SK-N-SH (cell line): Measurements from ENCODE around the gene NDUFA12. TPM values are rescaled to one million over a fixed set of nuclear protein-coding genes. Genes with fewer than 3 reads are reported as not detected.

Experiments
- CTCF ChIA-PET: fragments of 300-600, 350-600 bp; formaldehyde crosslinking; extraction: SDS; loops from one replicate; lab custom pipeline; 2021; lab: Yijun Ruan, JAX
- POLR2A ChIA-PET: fragments of 350-600 bp; sonication (Branson Sonifier 250); formaldehyde crosslinking; extraction: SDS; loops from one replicate; lab custom pipeline; 2020; ENCODE audit warnings: antibody characterized with exemption, inconsistent platforms; lab: Yijun Ruan, JAX
- DNase-seq: peaks from one replicate; pipeline ENCODE4 v3.0.0; 2012
- H2AFZ ChIP-seq: fragments of 200-600 bp; sonication (generic); 2 replicates; pipeline ENCODE4 v1.8.1; 2016; ENCODE audit warnings: antibody characterized with exemption, mild to moderate bottlenecking, low read depth
- H3F3A ChIP-seq: fragments of 200-600 bp; sonication (generic); replicated peaks from 2 replicates; pipeline ENCODE3; 2016; ENCODE audit warnings: antibody characterized with exemption, mild to moderate bottlenecking; ENCODE audit not compliant: insufficient read depth
- H3K27ac ChIP-seq, 2 experiments: fragments of 200-500 bp in 1 of 2; fragments of 200-600 bp in 1 of 2; sonication (Bioruptor generic) in 1 of 2; sonication (generic), shearing (Covaris generic) in 1 of 2; 2 replicates each; pipeline versions ENCODE4 v1.5.1 to v1.6.1; 2014 to 2016; ENCODE audit warnings: low read depth in 2 of 2, inconsistent platforms in 1 of 2, low read length in 1 of 2, mild to moderate bottlenecking in 1 of 2, mixed read lengths in 1 of 2
- H3K27me3 ChIP-seq: fragments of 200-600 bp; sonication (generic), shearing (Covaris generic); 2 replicates; pipeline ENCODE4 v1.6.1; 2016; ENCODE audit warnings: mixed run types; ENCODE audit not compliant: insufficient read depth
- H3K36me3 ChIP-seq, 2 experiments: fragments of 200-500 bp in 1 of 2; fragments of 200-600 bp in 1 of 2; sonication (Bioruptor generic) in 1 of 2; sonication (generic) in 1 of 2; replicated peaks in 1 of 2; 2 replicates each; pipeline versions ENCODE3 to v1.5.1; 2014 to 2016; ENCODE audit warnings: low read length in 1 of 2, mild to moderate bottlenecking in 1 of 2; ENCODE audit not compliant: insufficient read depth in 2 of 2, control insufficient read depth in 1 of 2
- H3K4me1 ChIP-seq, 2 experiments: fragments of 200-500 bp in 1 of 2; fragments of 200-600 bp in 1 of 2; sonication (Bioruptor generic) in 1 of 2; sonication (generic), shearing (Covaris generic) in 1 of 2; 2 replicates each; pipeline versions ENCODE4 v1.5.1 to v1.6.1; 2014 to 2016; ENCODE audit warnings: low read depth in 1 of 2, low read length in 1 of 2, mixed run types in 1 of 2; ENCODE audit not compliant: insufficient read depth in 2 of 2, control insufficient read depth in 1 of 2
- H3K4me2 ChIP-seq: fragments of 200-600 bp; sonication (generic), shearing (Covaris generic); 2 replicates; pipeline ENCODE4 v1.6.1; 2017; ENCODE audit warnings: mixed run types
- H3K4me3 ChIP-seq, 2 experiments: fragments of 200-500 bp in 1 of 2; fragments of 200-600 bp in 1 of 2; sonication (Bioruptor generic) in 1 of 2; sonication (generic), shearing (Covaris generic) in 1 of 2; 2 replicates each; pipeline versions ENCODE4 v1.5.1 to v1.8.1; 2014 to 2016; ENCODE audit warnings: low read depth in 2 of 2, inconsistent platforms in 1 of 2, low read length in 1 of 2, mild to moderate bottlenecking in 1 of 2, mixed read lengths in 1 of 2, moderate library complexity in 1 of 2
- H3K79me2 ChIP-seq: fragments of 200-600 bp; sonication (generic); 2 replicates; pipeline ENCODE4 v1.8.1; 2017; ENCODE audit warnings: mild to moderate bottlenecking; ENCODE audit not compliant: insufficient read depth
- H3K9ac ChIP-seq: fragments of 200-600 bp; sonication (generic); 2 replicates; pipeline ENCODE4 v1.6.1; 2017; ENCODE audit warnings: mixed run types
- H3K9me2 ChIP-seq: fragments of 200-600 bp; sonication (generic); 2 replicates; pipeline ENCODE4 v1.6.1; 2017; ENCODE audit warnings: mixed run types
- H3K9me3 ChIP-seq: fragments of 200-600 bp; sonication (generic); 2 replicates; pipeline ENCODE4 v1.6.1; 2017; ENCODE audit warnings: mixed run types, mild to moderate bottlenecking, moderate library complexity
- H4K20me1 ChIP-seq: fragments of 200-600 bp; sonication (generic); 2 replicates; pipeline ENCODE4 v1.6.1; 2017; ENCODE audit warnings: mild to moderate bottlenecking, mixed run types; ENCODE audit not compliant: insufficient read depth
- CHD2 ChIP-seq: fragments of 150-350 bp; IDR thresholded peaks from 2 replicates; pipeline ENCODE4 v1.6.1; 2018; ENCODE audit warnings: low read length; ENCODE audit not compliant: partially characterized antibody
- CTCF ChIP-seq: fragments of 200-600 bp; sonication (generic); IDR thresholded peaks from 2 replicates; pipeline ENCODE4 v1.6.1; 2017; ENCODE audit warnings: antibody characterized with exemption, mild to moderate bottlenecking, moderate library complexity
- EZH2phosphoT487 ChIP-seq: fragments of 200-600 bp; sonication (generic); IDR thresholded peaks from 2 replicates; pipeline ENCODE4 v1.6.1; 2017; ENCODE audit warnings: low read depth, mixed run types, mild to moderate bottlenecking, antibody characterized with exemption, moderate library complexity, borderline replicate concordance
- FOXJ3 ChIP-seq: sonication (generic); formaldehyde crosslinking; IDR thresholded peaks from 2 replicates; pipeline ENCODE4 v1.5.1; 2020; ENCODE audit warnings: mild to moderate bottlenecking, missing genetic modification reagents
- FOXM1 ChIP-seq: IDR thresholded peaks from 2 replicates; pipeline ENCODE4 v1.4.0; 2012; ENCODE audit warnings: low read depth, mild to moderate bottlenecking
- IRF3 ChIP-seq: fragments of 150-350 bp; IDR thresholded peaks from 2 replicates; pipeline ENCODE4 v1.6.1; 2016; ENCODE audit warnings: mild to moderate bottlenecking, low read depth, low read length
- JUND ChIP-seq: IDR thresholded peaks from 2 replicates; pipeline ENCODE4 v1.4.0; 2012
- NRF1 ChIP-seq: IDR thresholded peaks from 2 replicates; pipeline ENCODE4 v1.6.1; 2012; ENCODE audit warnings: low read depth, mild to moderate bottlenecking, low read length
- PBX3 ChIP-seq: IDR thresholded peaks from 2 replicates; pipeline ENCODE4; 2012
- POLR2AphosphoS5 ChIP-seq: IDR thresholded peaks from 2 replicates; pipeline ENCODE4 v1.6.1; 2012; ENCODE audit warnings: low read depth, low read length
- RCOR1 ChIP-seq: fragments of 150-350 bp; IDR thresholded peaks from 2 replicates; pipeline ENCODE4 v1.6.1; 2017; ENCODE audit warnings: antibody characterized with exemption, low read length
- RXRA ChIP-seq: IDR thresholded peaks from 2 replicates; pipeline ENCODE4 v1.4.0; 2012; ENCODE audit warnings: low read depth, mild to moderate bottlenecking, borderline replicate concordance
- SIN3A ChIP-seq: IDR thresholded peaks from 2 replicates; pipeline ENCODE4 v1.6.1; 2012; ENCODE audit warnings: low read depth, mild to moderate bottlenecking, low read length, moderate library complexity, borderline replicate concordance
- TCF12 ChIP-seq: IDR thresholded peaks from 2 replicates; pipeline ENCODE4 v1.4.0; 2012
- TEAD4 ChIP-seq: IDR thresholded peaks from 2 replicates; pipeline ENCODE4 v1.4.0; 2012; ENCODE audit warnings: mild to moderate bottlenecking, borderline replicate concordance; ENCODE audit not compliant: insufficient read depth
- USF1 ChIP-seq: IDR thresholded peaks from 2 replicates; pipeline ENCODE4 v1.4.0; 2012; ENCODE audit warnings: low read depth, borderline replicate concordance
- WGBS: methylation state at CpG from one replicate; pipeline ENCODE4 v1.1.6; 2017; ENCODE audit warnings: low lambda C conversion rate; 5-methylcytosine and 5-hydroxymethylcytosine counted together
- polyA plus RNA-seq, 3 experiments: library from polyadenylated mRNA; depleted of rRNA; stranded (reverse); fragments of >200 nt; gene quantifications; 2 replicates each; pipeline ENCODE4 v1.2.3, GENCODE V29; 2012
- TF ChIP-seq, protein P1 (sequence below): fragments of 150-350 bp; IDR thresholded peaks from 2 replicates; pipeline ENCODE4 v1.6.1; 2017; ENCODE audit warnings: antibody characterized with exemption, low read length, low read depth, borderline replicate concordance
- TF ChIP-seq, protein P2 (sequence below): IDR thresholded peaks from 2 replicates; pipeline ENCODE4 v1.4.0; 2012; ENCODE audit warnings: low read depth, borderline replicate concordance

The NDUFA12 gene
- polyA plus RNA-seq, 1 of the 3 experiments (the other 2 are of a cell fraction): 106 TPM

GRCh38 chr12:95003921-95004272, 400 bp upstream of the NDUFA12 start:
- no peaks in the 10 kb centered on the region for H3K27me3 ChIP-seq
- H2AFZ ChIP-seq: peak overlapping the region; percentile 94
- DNase-seq: no peak
- peaks cover 37% of the 10 kb centered on the region for H3K79me2 ChIP-seq
- H3K4me1 ChIP-seq: no peaks in the 10 kb centered on the region
- H3K27ac ChIP-seq: peak overlapping the region; percentile 7 to 77; a peak in 2 of 4 replicates
- TF ChIP-seq USF1 (no peak), NRF1 (no peak), FOXJ3 (CRISPR knock-in tag) (no peak), TEAD4 (no peak), CTCF (no peak), POLR2AphosphoS5 (no peak), FOXM1 (no peak), JUND (no peak), SIN3A (no peak), CHD2 (no peak), PBX3 (no peak), RXRA (no peak), EZH2phosphoT487 (no peak), RCOR1 (no peak), IRF3 (no peak), TCF12 (no peak)
- TF ChIP-seq, protein P1, sequence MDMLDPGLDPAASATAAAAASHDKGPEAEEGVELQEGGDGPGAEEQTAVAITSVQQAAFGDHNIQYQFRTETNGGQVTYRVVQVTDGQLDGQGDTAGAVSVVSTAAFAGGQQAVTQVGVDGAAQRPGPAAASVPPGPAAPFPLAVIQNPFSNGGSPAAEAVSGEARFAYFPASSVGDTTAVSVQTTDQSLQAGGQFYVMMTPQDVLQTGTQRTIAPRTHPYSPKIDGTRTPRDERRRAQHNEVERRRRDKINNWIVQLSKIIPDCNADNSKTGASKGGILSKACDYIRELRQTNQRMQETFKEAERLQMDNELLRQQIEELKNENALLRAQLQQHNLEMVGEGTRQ: no peak
- TF ChIP-seq, protein P2, sequence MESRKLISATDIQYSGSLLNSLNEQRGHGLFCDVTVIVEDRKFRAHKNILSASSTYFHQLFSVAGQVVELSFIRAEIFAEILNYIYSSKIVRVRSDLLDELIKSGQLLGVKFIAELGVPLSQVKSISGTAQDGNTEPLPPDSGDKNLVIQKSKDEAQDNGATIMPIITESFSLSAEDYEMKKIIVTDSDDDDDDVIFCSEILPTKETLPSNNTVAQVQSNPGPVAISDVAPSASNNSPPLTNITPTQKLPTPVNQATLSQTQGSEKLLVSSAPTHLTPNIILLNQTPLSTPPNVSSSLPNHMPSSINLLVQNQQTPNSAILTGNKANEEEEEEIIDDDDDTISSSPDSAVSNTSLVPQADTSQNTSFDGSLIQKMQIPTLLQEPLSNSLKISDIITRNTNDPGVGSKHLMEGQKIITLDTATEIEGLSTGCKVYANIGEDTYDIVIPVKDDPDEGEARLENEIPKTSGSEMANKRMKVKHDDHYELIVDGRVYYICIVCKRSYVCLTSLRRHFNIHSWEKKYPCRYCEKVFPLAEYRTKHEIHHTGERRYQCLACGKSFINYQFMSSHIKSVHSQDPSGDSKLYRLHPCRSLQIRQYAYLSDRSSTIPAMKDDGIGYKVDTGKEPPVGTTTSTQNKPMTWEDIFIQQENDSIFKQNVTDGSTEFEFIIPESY: no peak
- H3F3A ChIP-seq: peaks cover 4% of the 10 kb centered on the region
- POLR2A ChIA-PET: interaction anchor here (0.5 to 0.9 kb wide), 7 partner anchors 8 to 969 kb away, joined by 3 read pairs; partner anchors contain the start of gene NR2C1
- H3K4me3 ChIP-seq: peak overlapping the region; percentile 71 to 94
- H3K9me2 ChIP-seq: no peaks in the 10 kb centered on the region
- H4K20me1 ChIP-seq: no peaks in the 10 kb centered on the region
- CTCF ChIA-PET: interaction anchor here (0.6 kb wide), 1 partner anchor 11 kb away, joined by 3 read pairs; no protein-coding TSS in a partner anchor
- WGBS: 74% methylated on average over 15 of the region's 15 CpGs
- H3K36me3 ChIP-seq: peaks cover 2 to 12% of the 10 kb centered on the region in 2 experiments
- H3K4me2 ChIP-seq: no peak overlapping the region; the same call in 1 of the 2 replicates
- 0 out of 2 replicates have a peak, but pooled peaks cover 2% of the 10 kb centered on the region for H3K9me3 ChIP-seq
- H3K9ac ChIP-seq: no peak overlapping the region; the same call in 1 of the 2 replicates
